ENCODE data around the gene PLAC8L1.

The PLAC8L1 gene

DNA sequence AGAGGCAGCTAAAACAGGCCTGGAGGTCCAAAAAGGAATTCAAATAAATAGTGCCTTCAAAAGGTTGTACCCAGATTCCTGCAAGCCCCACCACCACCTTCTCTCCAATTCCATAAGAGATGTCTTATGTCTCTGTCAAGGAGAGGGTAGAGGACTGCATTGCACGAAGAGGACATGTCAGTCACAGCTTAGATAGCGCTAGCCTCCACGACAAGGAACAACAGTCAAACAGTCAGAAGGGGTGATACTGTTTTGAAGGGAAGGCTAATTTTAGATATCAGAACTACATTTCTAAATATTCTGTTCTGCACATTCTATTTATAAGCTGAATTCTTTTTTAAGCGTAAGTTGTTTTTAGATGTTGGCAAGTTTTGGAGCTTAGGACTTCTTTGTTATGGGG is 34.2 kb downstream of the PLAC8L1 start:
- intact Hi-C loops (cut with micrococcal nuclease), result no loop called here
- Mint-ChIP-seq H3K27me3 (no peaks in the 10 kb centered on the region), H3K9me3 (no peaks in the 10 kb centered on the region), H3K27ac (no peak overlapping the region), H3K36me3 (ENCODE audit: low read depth) (no peaks in the 10 kb centered on the region), H3K4me1 (ENCODE audit: low read depth) (peaks cover 4% of the 10 kb centered on the region), H3K4me3 (no peak overlapping the region)

- no peaks in the 10 kb centered on the region for H3K9me3 Mint-ChIP-seq
- H3K27me3 Mint-ChIP-seq, result no peaks in the 10 kb centered on the region
- intact Hi-C loops (cut with micrococcal nuclease), result no loop called here
- H3K4me3 Mint-ChIP-seq, result no peak overlapping the region
- H3K27ac Mint-ChIP-seq, result no peak overlapping the region
- no peaks in the 10 kb centered on the region for H3K4me1 Mint-ChIP-seq (ENCODE audit: low read depth)
- no peaks in the 10 kb centered on the region for H3K36me3 Mint-ChIP-seq (ENCODE audit: low read depth)
These were observed 34.6 kb downstream of the PLAC8L1 start for GRCh38 chr5:146070746-146071145.

DNA sequence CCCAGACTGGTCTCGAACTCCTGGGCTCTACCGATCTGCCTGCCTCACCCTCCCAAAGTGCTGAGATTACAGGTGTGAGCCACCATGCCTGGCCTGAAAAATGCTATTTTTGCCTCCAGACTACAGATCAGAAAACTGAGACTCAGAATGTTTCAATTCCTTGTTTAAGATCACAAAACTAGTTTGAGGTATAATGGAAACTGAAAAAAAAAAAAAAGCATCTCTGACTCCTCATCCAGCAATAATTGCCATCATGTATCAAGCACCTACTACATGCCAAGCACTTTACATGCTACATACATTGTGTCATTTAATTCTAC is 35.6 kb downstream of the PLAC8L1 start:
- no peak overlapping the region for H3K4me3 Mint-ChIP-seq
- no peaks in the 10 kb centered on the region for H3K4me1 Mint-ChIP-seq (ENCODE audit: low read depth)
- no peaks in the 10 kb centered on the region for H3K36me3 Mint-ChIP-seq (ENCODE audit: low read depth)
- intact Hi-C loops (cut with micrococcal nuclease), result no loop called here
- H3K27me3 Mint-ChIP-seq, result no peaks in the 10 kb centered on the region
- no peaks in the 10 kb centered on the region for H3K9me3 Mint-ChIP-seq
- H3K27ac Mint-ChIP-seq, result no peak overlapping the region

- intact Hi-C loops (cut with micrococcal nuclease), result no loop called here
- no peaks in the 10 kb centered on the region for H3K36me3 Mint-ChIP-seq (ENCODE audit: low read depth)
- H3K27ac Mint-ChIP-seq, result no peak overlapping the region
- no peaks in the 10 kb centered on the region for H3K9me3 Mint-ChIP-seq
- no peaks in the 10 kb centered on the region for H3K27me3 Mint-ChIP-seq
- no peaks in the 10 kb centered on the region for H3K4me1 Mint-ChIP-seq (ENCODE audit: low read depth)
- H3K4me3 Mint-ChIP-seq, result no peak overlapping the region
These were observed 36.2 kb downstream of the PLAC8L1 start for GRCh38 chr5:146068977-146069779.

GRCh38 chr5:146068206-146068605 is 37.2 kb downstream of the PLAC8L1 start:
- H3K27me3 Mint-ChIP-seq, result no peaks in the 10 kb centered on the region
- intact Hi-C loops (cut with micrococcal nuclease), result no loop called here
- no peak overlapping the region for H3K27ac Mint-ChIP-seq
- no peaks in the 10 kb centered on the region for H3K9me3 Mint-ChIP-seq
- H3K4me1 Mint-ChIP-seq (ENCODE audit: low read depth), result no peaks in the 10 kb centered on the region
- H3K4me3 Mint-ChIP-seq, result no peak overlapping the region
- no peaks in the 10 kb centered on the region for H3K36me3 Mint-ChIP-seq (ENCODE audit: low read depth)

DNA sequence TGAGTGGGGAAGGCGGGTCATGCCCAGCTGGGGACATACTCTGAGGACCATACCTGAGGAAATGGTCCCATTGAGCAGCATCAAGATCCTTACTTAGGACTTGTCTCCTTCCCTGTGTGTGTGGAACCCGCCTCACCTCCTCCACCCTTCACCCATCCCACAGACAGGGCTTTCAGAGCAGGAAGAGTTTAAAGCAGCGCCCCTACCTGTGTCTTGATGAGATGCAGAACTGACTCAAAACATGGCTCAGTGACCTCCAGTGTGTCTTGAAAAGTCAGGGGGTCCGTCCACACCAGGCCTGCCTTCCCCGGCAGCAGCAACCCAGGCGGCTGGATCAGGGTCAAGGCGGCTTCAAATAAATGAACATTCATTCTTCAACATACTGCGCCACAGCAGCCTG is 38.4 kb downstream of the PLAC8L1 start:
- Mint-ChIP-seq H3K36me3 (ENCODE audit: low read depth) (no peaks in the 10 kb centered on the region), H3K4me1 (ENCODE audit: low read depth) (no peaks in the 10 kb centered on the region), H3K27ac (no peak overlapping the region), H3K9me3 (no peaks in the 10 kb centered on the region), H3K27me3 (no peaks in the 10 kb centered on the region), H3K4me3 (no peak overlapping the region)
- intact Hi-C loops (cut with micrococcal nuclease), result no loop called here

DNA sequence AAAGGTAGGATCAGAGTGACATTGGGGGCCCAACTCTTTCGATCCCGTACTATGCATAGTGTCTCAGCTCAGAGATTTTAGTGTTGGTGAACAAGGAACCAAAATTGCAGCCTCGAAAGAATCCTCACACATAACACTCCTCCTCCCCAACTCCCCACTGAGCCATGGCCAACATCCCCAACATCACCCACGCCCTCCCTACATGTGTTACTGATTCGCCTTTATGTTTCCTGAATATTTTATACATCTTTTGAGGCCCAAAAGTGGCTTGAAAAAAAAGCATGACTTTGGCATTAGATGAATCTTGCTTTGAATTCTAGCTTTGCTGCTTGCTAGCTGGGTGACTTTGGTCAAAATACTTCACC is 45.2 kb downstream of the PLAC8L1 start:
- no peaks in the 10 kb centered on the region for H3K36me3 Mint-ChIP-seq (ENCODE audit: low read depth)
- no peak overlapping the region for H3K27ac Mint-ChIP-seq
- H3K27me3 Mint-ChIP-seq, result peaks cover 10% of the 10 kb centered on the region
- peaks cover 6% of the 10 kb centered on the region for H3K4me1 Mint-ChIP-seq (ENCODE audit: low read depth)
- no peaks in the 10 kb centered on the region for H3K9me3 Mint-ChIP-seq
- H3K4me3 Mint-ChIP-seq, result no peak overlapping the region
- intact Hi-C loops (cut with micrococcal nuclease), result no loop called here

DNA sequence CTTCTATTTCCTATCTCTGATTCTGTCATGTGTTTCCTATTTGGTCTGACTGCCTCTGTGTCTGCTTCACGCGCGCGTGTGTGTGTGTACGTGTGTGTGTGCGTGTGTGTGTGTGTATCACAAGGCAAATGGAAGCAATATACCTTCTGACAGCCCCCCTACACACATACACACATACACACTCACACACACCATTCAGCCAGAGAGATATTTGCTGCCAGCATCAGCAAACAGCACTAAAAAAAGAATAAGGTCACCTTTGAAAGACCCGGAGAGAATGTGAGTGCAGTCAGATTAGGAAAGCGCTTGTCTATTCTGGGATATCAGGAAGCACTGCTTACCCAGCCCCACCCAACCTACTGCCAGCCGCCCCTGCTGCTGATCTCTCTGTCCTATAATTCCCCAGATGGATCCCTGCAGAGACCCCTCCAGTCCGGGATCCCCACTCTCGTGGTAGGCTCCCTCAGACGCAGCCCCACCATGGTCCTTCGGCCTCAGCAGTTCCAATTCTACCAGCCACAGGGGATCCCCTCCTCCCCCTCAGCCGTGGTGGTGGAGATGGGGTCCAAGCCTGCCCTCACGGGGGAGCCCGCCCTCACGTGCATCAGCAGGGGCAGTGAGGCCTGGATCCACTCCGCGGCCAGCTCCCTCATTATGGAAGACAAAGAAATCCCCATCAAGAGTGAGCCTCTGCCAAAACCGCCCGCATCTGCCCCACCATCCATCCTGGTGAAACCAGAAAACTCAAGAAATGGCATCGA is 45.7 kb downstream of the PLAC8L1 start:
- Mint-ChIP-seq H3K36me3 (ENCODE audit: low read depth) (no peaks in the 10 kb centered on the region), H3K4me1 (ENCODE audit: low read depth) (peaks cover 6% of the 10 kb centered on the region), H3K4me3 (no peak overlapping the region), H3K27ac (no peak overlapping the region), H3K27me3 (peaks cover 10% of the 10 kb centered on the region), H3K9me3 (no peaks in the 10 kb centered on the region)
- intact Hi-C loops (cut with micrococcal nuclease), result no loop called here

GRCh38 chr5:146055432-146055831 is 49.9 kb downstream of the PLAC8L1 start:
- H3K9me3 Mint-ChIP-seq, result no peaks in the 10 kb centered on the region
- H3K4me1 Mint-ChIP-seq (ENCODE audit: low read depth), result peaks cover 6% of the 10 kb centered on the region
- intact Hi-C loops (cut with micrococcal nuclease), result no loop called here
- H3K27ac Mint-ChIP-seq, result no peak overlapping the region
- H3K4me3 Mint-ChIP-seq, result no peak overlapping the region
- H3K36me3 Mint-ChIP-seq (ENCODE audit: low read depth), result no peaks in the 10 kb centered on the region
- H3K27me3 Mint-ChIP-seq, result peaks cover 10% of the 10 kb centered on the region

DNA sequence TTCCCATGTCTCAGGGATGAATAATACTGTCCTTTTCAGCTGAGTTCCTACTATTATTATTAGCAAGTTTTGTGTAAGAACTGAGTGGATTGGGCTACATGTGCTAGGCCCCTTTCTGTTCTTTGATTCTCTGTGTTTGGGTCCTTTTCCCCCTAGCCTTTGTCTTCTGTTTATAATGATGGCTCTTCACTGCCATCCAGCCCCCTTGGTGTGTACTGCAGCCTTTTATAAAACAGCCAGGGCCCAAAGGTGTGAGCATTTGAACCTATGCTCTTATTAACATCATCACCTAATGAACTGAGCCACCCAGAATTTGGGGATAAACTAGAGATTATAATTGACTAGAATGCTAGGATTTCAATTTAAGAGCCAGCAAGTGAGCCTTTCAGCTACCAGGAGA is 52.6 kb downstream of the PLAC8L1 start:
- H3K9me3 Mint-ChIP-seq, result no peaks in the 10 kb centered on the region
- H3K27me3 Mint-ChIP-seq, result peaks cover 3% of the 10 kb centered on the region
- H3K4me1 Mint-ChIP-seq (ENCODE audit: low read depth), result no peaks in the 10 kb centered on the region
- no peak overlapping the region for H3K4me3 Mint-ChIP-seq
- intact Hi-C loops (cut with micrococcal nuclease), result no loop called here
- H3K27ac Mint-ChIP-seq, result no peak overlapping the region
- H3K36me3 Mint-ChIP-seq (ENCODE audit: low read depth), result no peaks in the 10 kb centered on the region

DNA sequence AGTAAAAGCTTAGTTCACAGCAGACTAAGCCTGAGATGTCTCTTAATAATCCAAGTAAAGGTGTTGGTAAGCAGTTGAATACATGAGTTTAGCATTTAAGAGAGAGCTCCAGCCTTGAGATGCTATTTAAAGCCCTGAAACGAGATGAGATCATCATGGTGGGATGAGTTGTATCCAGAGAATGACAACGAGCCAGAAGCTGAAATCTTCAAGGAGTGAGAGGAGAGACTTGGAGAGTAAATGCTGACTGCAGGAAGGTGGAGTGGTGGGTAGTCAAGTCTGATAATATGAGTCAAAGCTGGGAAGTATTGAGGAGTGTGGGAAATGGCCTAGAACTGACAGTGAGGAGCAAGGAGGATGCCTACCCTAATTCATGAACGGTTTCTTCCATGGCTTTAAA is 53.7 kb downstream of the PLAC8L1 start:
- Mint-ChIP-seq H3K4me1 (ENCODE audit: low read depth) (no peaks in the 10 kb centered on the region), H3K9me3 (no peaks in the 10 kb centered on the region), H3K27me3 (peaks cover under 1% of the 10 kb centered on the region), H3K27ac (no peak overlapping the region), H3K4me3 (no peak overlapping the region), H3K36me3 (ENCODE audit: low read depth) (no peaks in the 10 kb centered on the region)
- intact Hi-C loops (cut with micrococcal nuclease), result no loop called here

- intact Hi-C loops (cut with micrococcal nuclease), result no loop called here
- no peaks in the 10 kb centered on the region for H3K9me3 Mint-ChIP-seq
- no peak overlapping the region for H3K4me3 Mint-ChIP-seq
- H3K4me1 Mint-ChIP-seq (ENCODE audit: low read depth), result no peaks in the 10 kb centered on the region
- no peaks in the 10 kb centered on the region for H3K27me3 Mint-ChIP-seq
- H3K36me3 Mint-ChIP-seq (ENCODE audit: low read depth), result no peaks in the 10 kb centered on the region
- H3K27ac Mint-ChIP-seq, result peak overlapping the region; percentile 0
These were observed 55.3 kb downstream of the PLAC8L1 start for GRCh38 chr5:146050086-146050485.

DNA sequence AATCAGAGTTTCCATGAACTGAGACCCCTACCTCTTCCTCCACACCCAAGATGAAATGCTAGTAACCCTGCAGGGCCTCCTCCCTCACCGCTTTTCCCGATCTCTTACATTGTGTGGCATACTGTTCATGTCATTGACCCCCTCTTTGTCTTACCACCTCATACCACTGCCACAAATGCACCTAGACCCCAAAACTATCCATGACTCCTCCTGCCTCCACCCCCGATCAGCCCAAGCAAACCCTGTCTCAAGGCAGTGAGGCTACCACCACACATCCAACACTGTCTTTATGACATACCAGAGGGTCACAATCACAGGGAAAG is 55.7 kb downstream of the PLAC8L1 start:
- Mint-ChIP-seq H3K27me3 (no peaks in the 10 kb centered on the region), H3K9me3 (no peaks in the 10 kb centered on the region), H3K36me3 (ENCODE audit: low read depth) (no peaks in the 10 kb centered on the region), H3K27ac (peak overlapping the region; percentile 0), H3K4me3 (no peak overlapping the region), H3K4me1 (ENCODE audit: low read depth) (no peaks in the 10 kb centered on the region)
- intact Hi-C loops (cut with micrococcal nuclease), result loop anchor here (1.0 to 5.0 kb wide), 4 partner anchors 222 to 1846 kb away; no protein-coding TSS in a partner anchor

- Mint-ChIP-seq H3K36me3 (ENCODE audit: low read depth) (no peaks in the 10 kb centered on the region), H3K4me3 (no peak overlapping the region)
These were observed 56.2 kb downstream of the PLAC8L1 start for GRCh38 chr5:146048994-146049703.

More at GRCh38 chr5:146048994-146049703, 56.2 kb downstream of the PLAC8L1 start:
- H3K4me1 Mint-ChIP-seq (ENCODE audit: low read depth), result no peaks in the 10 kb centered on the region
- intact Hi-C loops (cut with micrococcal nuclease), result loop anchor here (1.0 to 5.0 kb wide), 4 partner anchors 222 to 1846 kb away; no protein-coding TSS in a partner anchor
- no peaks in the 10 kb centered on the region for H3K9me3 Mint-ChIP-seq
- peak overlapping the region; percentile 0 for H3K27ac Mint-ChIP-seq
- no peaks in the 10 kb centered on the region for H3K27me3 Mint-ChIP-seq

Measured in dendritic cell treated with granulocyte-macrophage colony-stimulating factor and Interleukin-4, amounts not matched to agents 40 ng/mL and 50 ng/mL, for 4 days (primary cell).